Aorta (tissue), 5 donors: ENCODE data around the gene ANKRD13D. TPM values are rescaled to one million over a fixed set of nuclear protein-coding genes. Genes with fewer than 3 reads are reported as not detected.
A peak's percentile ranks its signal among the peaks of the same experiment; 100 is the strongest.

Experiments
- ATAC-seq: fragments of 200-7000 bp; cut with Tn5 transposase; one replicate; pipeline ENCODE4 v1.9.1; 2022; ENCODE audit warnings: moderate library complexity; ENCODE audit not compliant: low FRiP score
- DNase-seq, 2 donors: peaks; one replicate each; pipeline ENCODE4 v3.0.0-alpha.2; 2020
- H3K27ac ChIP-seq, 2 donors: one replicate each; pipeline ENCODE4 v1.5.1; 2013; ENCODE audit warnings: low read length in 2 of 2, mild to moderate bottlenecking in 2 of 2, moderate library complexity in 2 of 2, control low read depth in 1 of 2, inconsistent platforms in 1 of 2, low read depth in 1 of 2
- H3K27me3 ChIP-seq, 2 donors: one replicate each; pipeline ENCODE4 v1.6.1; 2013; ENCODE audit warnings: control low read depth in 1 of 2, low read length in 1 of 2, mild to moderate bottlenecking in 1 of 2, moderate library complexity in 1 of 2; ENCODE audit not compliant: insufficient read depth in 2 of 2, control insufficient read depth in 1 of 2
- H3K36me3 ChIP-seq, 2 donors: one replicate each; pipeline ENCODE4 v1.6.1; 2013; ENCODE audit warnings: control low read depth in 1 of 2, low read length in 1 of 2, mild to moderate bottlenecking in 1 of 2; ENCODE audit not compliant: insufficient read depth in 2 of 2, control insufficient read depth in 1 of 2
- H3K4me1 ChIP-seq, 2 donors: one replicate each; pipeline ENCODE4 v1.6.1; 2013; ENCODE audit warnings: low read length in 2 of 2, control low read depth in 1 of 2, mild to moderate bottlenecking in 1 of 2, moderate library complexity in 1 of 2; ENCODE audit not compliant: insufficient read depth in 2 of 2, control insufficient read depth in 1 of 2
- H3K4me3 ChIP-seq, 2 donors: one replicate each; pipeline ENCODE4 v1.5.1; 2013; ENCODE audit warnings: low read length in 2 of 2, control low read depth in 1 of 2, mild to moderate bottlenecking in 1 of 2
- H3K9me3 ChIP-seq: one replicate; pipeline ENCODE4 v1.6.1; 2013; ENCODE audit warnings: mild to moderate bottlenecking, low read length; ENCODE audit not compliant: control insufficient read depth
- WGBS, 2 donors: extraction: QIAGEN DNeasy Blood & Tissue Kit; methylation state at CpG; one replicate each; pipeline ENCODE4 v1.1.7; 2013; 5-methylcytosine and 5-hydroxymethylcytosine counted together
- intact Hi-C, 2 donors: fragments of 100-400 bp; cut with DNase I; formaldehyde crosslinking; loops; one replicate each; pipeline versions ENCODE4 v1.14.2 to v1.15.0; 2022
- polyA plus RNA-seq, 2 donors: library from polyadenylated mRNA; stranded (reverse); fragments of 200-250 nt; gene quantifications; one replicate each; pipeline ENCODE4 v1.2.3, GENCODE V29; 2013
- total RNA-seq, 2 donors: library from RNA; stranded (reverse); fragmentation: NEBNext Ultra II Directional; extraction: Animal tissue kit (Norgen Biotek cat#: 25700); gene quantifications; one replicate each; pipeline ENCODE4 v1.2.1, GENCODE V29; 2021
- donor health status: healthy with polysubstance abuse.
- donor health status: Bipolar disorder and iron deficiency.
- donor health status: DM: no; HTN: no; CAD: no.
- donor health status: DM: no; HTN: no; CAD: no.
- donor health status: DM: yes; HTN: yes; CAD: no.

Gene ANKRD13D
- total and polyA plus RNA-seq, 4 donors: 16.8 to 100 (median 69.7) TPM

DNA sequence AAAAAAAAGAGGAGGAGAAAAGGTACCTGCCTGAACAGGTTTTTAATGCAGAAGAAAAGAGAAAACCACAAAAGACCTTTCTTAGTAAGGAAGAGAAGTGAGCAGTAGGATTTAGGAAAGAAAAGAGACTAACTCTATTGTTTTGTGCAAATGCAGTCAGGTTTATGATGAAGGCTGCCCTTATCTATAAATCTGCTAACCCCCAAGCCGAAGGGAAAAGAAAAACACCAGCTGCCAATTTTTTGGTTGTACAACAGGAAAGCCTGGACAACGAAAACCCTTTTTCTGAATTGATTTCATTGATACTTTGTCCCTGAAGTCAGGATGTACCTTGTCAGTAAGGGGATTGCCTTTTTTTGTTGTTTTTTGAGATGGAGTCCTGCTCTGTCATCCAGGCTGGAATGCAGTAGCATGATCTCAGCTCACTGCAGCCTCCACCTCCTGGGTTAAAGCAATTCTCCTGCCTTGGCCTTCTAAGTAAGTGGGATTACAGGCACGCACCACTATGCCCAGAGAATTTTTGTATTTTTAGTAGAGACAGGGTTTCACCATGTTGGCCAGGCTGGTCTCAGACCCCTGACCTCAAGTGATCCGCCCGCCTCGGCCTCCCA is 43.1 kb downstream of the ANKRD13D start:
- no peak overlapping the region for H3K4me3 ChIP-seq
- intact Hi-C loops: no loop called here
- WGBS, 2 donors: 86 to 89% methylated on average over 6 of the region's 6 CpGs

DNA sequence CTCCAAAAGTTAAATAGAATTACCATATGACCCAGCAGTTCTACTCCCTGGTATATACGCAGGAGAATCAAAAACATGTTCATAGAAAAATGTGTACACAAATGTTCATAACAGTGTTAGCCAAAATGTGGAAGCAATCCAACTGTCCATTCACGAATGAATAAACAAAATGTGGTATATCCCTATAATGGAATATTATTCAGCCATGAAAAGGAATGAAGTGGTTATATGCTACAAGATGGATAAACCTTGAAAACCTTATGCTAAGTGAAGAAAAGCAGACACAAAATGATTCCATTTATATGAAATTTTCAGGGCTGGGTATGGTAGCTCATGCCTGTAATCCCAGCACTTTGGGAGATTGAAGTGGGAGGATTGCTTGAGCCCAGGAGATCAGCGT is 48.2 kb downstream of the ANKRD13D start:
- DNase-seq: no peak
- intact Hi-C loops: no loop called here
- Histone ChIP-seq H3K27me3 (no peaks in the 10 kb centered on the region), H3K27ac (no peak overlapping the region), H3K4me1 (no peaks in the 10 kb centered on the region), H3K36me3 (no peaks in the 10 kb centered on the region), H3K4me3 (no peak overlapping the region), H3K9me3 (no peaks in the 10 kb centered on the region)
- ATAC-seq: no peak
- WGBS, 2 donors: 94% methylated on average over 3 of the region's 3 CpGs

More for the DNA sequence above, 43.1 kb downstream of the ANKRD13D start:
- H3K27ac ChIP-seq: no peak overlapping the region
- DNase-seq: no peak
- H3K4me1 ChIP-seq: no peaks in the 10 kb centered on the region
- H3K27me3 ChIP-seq: no peaks in the 10 kb centered on the region
- no peak for ATAC-seq
- H3K9me3 ChIP-seq: no peaks in the 10 kb centered on the region
- no peaks in the 10 kb centered on the region for H3K36me3 ChIP-seq

- no peaks in the 10 kb centered on the region for H3K27me3 ChIP-seq
- H3K36me3 ChIP-seq: no peaks in the 10 kb centered on the region
- DNase-seq (no peak), ATAC-seq (no peak)
- WGBS, 2 donors: 89 to 92% methylated on average over 4 of the region's 4 CpGs
- intact Hi-C loops: no loop called here
- H3K4me1 ChIP-seq: no peaks in the 10 kb centered on the region
- H3K9me3 ChIP-seq: no peaks in the 10 kb centered on the region
- H3K4me3 ChIP-seq: no peak overlapping the region
- H3K27ac ChIP-seq: no peak overlapping the region
Observed at GRCh38 chr11:67344264-67344663, 55.2 kb downstream of the ANKRD13D start.

- intact Hi-C loops: loop anchor here (5.0 kb wide), 1 partner anchor 37 kb away; no protein-coding TSS in a partner anchor
- ATAC-seq: no peak
Observed at GRCh38 chr11:67345247-67345919, 56.3 kb downstream of the ANKRD13D start.

GRCh38 chr11:67345920-67346819 is 57.1 kb downstream of the ANKRD13D start:
- Histone ChIP-seq H3K27me3 (no peaks in the 10 kb centered on the region), H3K4me3 (no peak overlapping the region), H3K4me1 (peaks cover 0 to 2% of the 10 kb centered on the region in 2 donors), H3K36me3 (no peaks in the 10 kb centered on the region), H3K9me3 (no peaks in the 10 kb centered on the region), H3K27ac (no peak overlapping the region)
- DNase-seq: no peak
- ATAC-seq: no peak
- WGBS, 2 donors: 70 to 71% methylated on average over 7 of the region's 7 CpGs
- intact Hi-C loops: loop anchor here (5.0 kb wide), 1 partner anchor 36 kb away; no protein-coding TSS in a partner anchor

More at GRCh38 chr11:67345247-67345919, 56.3 kb downstream of the ANKRD13D start:
- WGBS, 2 donors: 85 to 88% methylated on average over 8 of the region's 8 CpGs
- no peak overlapping the region for H3K27ac ChIP-seq
- H3K27me3 ChIP-seq: no peaks in the 10 kb centered on the region
- H3K4me3 ChIP-seq: no peak overlapping the region
- DNase-seq: peak in 1 of 2 donors; percentile 42
- no peaks in the 10 kb centered on the region for H3K36me3 ChIP-seq
- H3K4me1 ChIP-seq: no peaks in the 10 kb centered on the region
- H3K9me3 ChIP-seq: no peaks in the 10 kb centered on the region

- no peak overlapping the region for H3K4me3 ChIP-seq
- intact Hi-C loops: loop anchor here (5.0 kb wide), 1 partner anchor 34 kb away; no protein-coding TSS in a partner anchor
- 79 to 84% methylated on average over 11 of the region's 11 CpGs for WGBS, 2 donors
- peaks cover 0 to 5% of the 10 kb centered on the region in 2 donors for H3K4me1 ChIP-seq
- no peaks in the 10 kb centered on the region for H3K36me3 ChIP-seq
- no peak overlapping the region for H3K27ac ChIP-seq
- H3K9me3 ChIP-seq: no peaks in the 10 kb centered on the region
- no peaks in the 10 kb centered on the region for H3K27me3 ChIP-seq
- DNase-seq (peak in 1 of 2 donors; percentile 25), ATAC-seq (no peak)
Observed at GRCh38 chr11:67347964-67348749, 59.1 kb downstream of the ANKRD13D start.

GRCh38 chr11:67349036-67349435 is 59.9 kb downstream of the ANKRD13D start:
- H3K4me3 ChIP-seq: no peak overlapping the region
- no peaks in the 10 kb centered on the region for H3K36me3 ChIP-seq
- H3K27me3 ChIP-seq: no peaks in the 10 kb centered on the region
- no peak overlapping the region for H3K27ac ChIP-seq
- ATAC-seq (no peak), DNase-seq (no peak)
- H3K9me3 ChIP-seq: no peaks in the 10 kb centered on the region
- 59 to 64% methylated on average over 5 of the region's 5 CpGs for WGBS, 2 donors
- H3K4me1 ChIP-seq: peaks cover 0 to 5% of the 10 kb centered on the region in 2 donors
- intact Hi-C loops: loop anchor here (5.0 kb wide), 1 partner anchor 33 kb away; no protein-coding TSS in a partner anchor

- peaks cover 0 to 5% of the 10 kb centered on the region in 2 donors for H3K4me1 ChIP-seq
- no peak overlapping the region for H3K4me3 ChIP-seq
- no peaks in the 10 kb centered on the region for H3K9me3 ChIP-seq
- H3K36me3 ChIP-seq: no peaks in the 10 kb centered on the region
- H3K27me3 ChIP-seq: no peaks in the 10 kb centered on the region
- no peak for DNase-seq
- H3K27ac ChIP-seq: no peak overlapping the region
- no peak for ATAC-seq
- intact Hi-C loops: loop anchor here (5.0 kb wide), 1 partner anchor 33 kb away; no protein-coding TSS in a partner anchor
- 71 to 73% methylated on average over 2 of the region's 2 CpGs for WGBS, 2 donors
Observed at GRCh38 chr11:67349457-67349856, 60.4 kb downstream of the ANKRD13D start.
